OCI-LY7 (cell line): ENCODE results near the gene UNC13B. TPM values are rescaled to one million over a fixed set of nuclear protein-coding genes. Genes with fewer than 3 reads are reported as not detected.
"Not testable (repeated sequence)": the region's sequence is repeated elsewhere in the genome, so short reads cannot be mapped to it uniquely, and the experiment has no call there.

Experiments used
- BruUV-seq: library from RNA; stranded (reverse); fragments of 400-500 nt; replicated peaks from 2 replicates; lab custom pipeline; 2021; lab: Mats Ljungman, UMichigan
- CTCF ChIA-PET: fragments of 300-600 bp; sonication (Branson Sonifier 250); formaldehyde crosslinking; loops from one replicate; lab custom pipeline; 2022; ENCODE audit warnings: antibody characterized with exemption; ENCODE audit not compliant: unreplicated experiment; lab: Charles Lee
- POLR2A ChIA-PET: fragments of 300-600 bp; sonication (Branson Sonifier 250); formaldehyde crosslinking; loops from one replicate; lab custom pipeline; 2022; ENCODE audit warnings: antibody characterized with exemption; lab: Charles Lee
- DNase-seq: peaks from one replicate; pipeline ENCODE4 v3.0.0-alpha.2; 2015; ENCODE audit warnings: low spot score
- H2AFZ ChIP-seq: fragments of 200-600 bp; sonication (generic), shearing (Covaris generic); 2 replicates; pipeline ENCODE4 v1.6.1; 2014; ENCODE audit warnings: mild to moderate bottlenecking, antibody characterized with exemption, low read length, moderate library complexity
- H3K27ac ChIP-seq: fragments of 200-600 bp; sonication (generic); 2 replicates; pipeline ENCODE4 v1.5.1; 2014; ENCODE audit warnings: mixed run types, low read depth, mild to moderate bottlenecking, moderate library complexity, low read length, inconsistent platforms; ENCODE audit not compliant: poor library complexity, severe bottlenecking
- H3K36me3 ChIP-seq: fragments of 200-600 bp; sonication (generic); 2 replicates; pipeline ENCODE4 v1.6.1; 2014; ENCODE audit warnings: mild to moderate bottlenecking, antibody characterized with exemption, low read length, moderate library complexity, mixed read lengths; ENCODE audit not compliant: insufficient read depth
- H3K4me1 ChIP-seq: fragments of 200-600 bp; sonication (generic); 2 replicates; pipeline ENCODE4 v1.5.1; 2014; ENCODE audit warnings: mild to moderate bottlenecking, low read length; ENCODE audit not compliant: insufficient read depth, poor library complexity, severe bottlenecking
- H3K4me2 ChIP-seq: fragments of 200-600 bp; sonication (generic); 2 replicates; pipeline ENCODE4 v1.6.1; 2014; ENCODE audit warnings: mild to moderate bottlenecking, low read length
- H3K4me3 ChIP-seq: fragments of 200-600 bp; sonication (generic); 2 replicates; pipeline ENCODE4 v1.5.1; 2014; ENCODE audit warnings: mild to moderate bottlenecking, low read depth, low read length; ENCODE audit not compliant: poor library complexity, severe bottlenecking
- H3K79me2 ChIP-seq: fragments of 200-600 bp; sonication (generic); 2 replicates; pipeline ENCODE4 v1.6.1; 2016; ENCODE audit warnings: low read depth, mild to moderate bottlenecking, low read length, moderate library complexity, mixed read lengths; ENCODE audit not compliant: insufficient read depth
- H3K9me2 ChIP-seq: fragments of 200-600 bp; sonication (generic); 2 replicates; pipeline ENCODE4 v1.6.1; 2016; ENCODE audit warnings: mild to moderate bottlenecking, low read length, mixed read lengths; ENCODE audit not compliant: insufficient read depth
- H3K9me3 ChIP-seq: fragments of 200-600 bp; sonication (generic); 2 replicates; pipeline ENCODE4 v1.6.1; 2014; ENCODE audit warnings: mild to moderate bottlenecking, mixed run types, low read length, mixed read lengths
- H4K20me1 ChIP-seq: fragments of 200-600 bp; sonication (generic); 2 replicates; pipeline ENCODE4 v1.6.1; 2014; ENCODE audit warnings: mild to moderate bottlenecking, antibody characterized with exemption, low read length, moderate library complexity, mixed read lengths; ENCODE audit not compliant: insufficient read depth
- CTCF ChIP-seq: fragments of 200-600 bp; sonication (generic); conservative IDR thresholded peaks from 2 replicates; pipeline ENCODE4 v1.5.1; 2014; ENCODE audit warnings: mild to moderate bottlenecking, antibody characterized with exemption, low read length, moderate library complexity, mixed read lengths
- EZH2phosphoT487 ChIP-seq: fragments of 200-600 bp; sonication (generic); IDR thresholded peaks from 2 replicates; pipeline ENCODE4 v1.6.1; 2018; ENCODE audit warnings: low read depth, borderline replicate concordance, mild to moderate bottlenecking, mixed run types, antibody characterized with exemption, low read length, moderate library complexity, mixed read lengths
- intact Hi-C: fragments of 100-400 bp; cut with micrococcal nuclease; formaldehyde crosslinking; loops from one replicate; pipeline ENCODE4 v1.10.0; 2022; ENCODE audit not compliant: unreplicated experiment
- total RNA-seq, 2 experiments: library from RNA; depleted of rRNA in 1 of 2; stranded (reverse); fragments of >200 nt in 1 of 2; shearing (Covaris generic) in 1 of 2; gene quantifications; 2 replicates each; pipeline ENCODE4 v1.2.3, GENCODE V29; 2014 to 2022

Gene UNC13B
- total RNA-seq, 2 experiments from 2014 or later: 1.7 to 5.8 TPM

DNA sequence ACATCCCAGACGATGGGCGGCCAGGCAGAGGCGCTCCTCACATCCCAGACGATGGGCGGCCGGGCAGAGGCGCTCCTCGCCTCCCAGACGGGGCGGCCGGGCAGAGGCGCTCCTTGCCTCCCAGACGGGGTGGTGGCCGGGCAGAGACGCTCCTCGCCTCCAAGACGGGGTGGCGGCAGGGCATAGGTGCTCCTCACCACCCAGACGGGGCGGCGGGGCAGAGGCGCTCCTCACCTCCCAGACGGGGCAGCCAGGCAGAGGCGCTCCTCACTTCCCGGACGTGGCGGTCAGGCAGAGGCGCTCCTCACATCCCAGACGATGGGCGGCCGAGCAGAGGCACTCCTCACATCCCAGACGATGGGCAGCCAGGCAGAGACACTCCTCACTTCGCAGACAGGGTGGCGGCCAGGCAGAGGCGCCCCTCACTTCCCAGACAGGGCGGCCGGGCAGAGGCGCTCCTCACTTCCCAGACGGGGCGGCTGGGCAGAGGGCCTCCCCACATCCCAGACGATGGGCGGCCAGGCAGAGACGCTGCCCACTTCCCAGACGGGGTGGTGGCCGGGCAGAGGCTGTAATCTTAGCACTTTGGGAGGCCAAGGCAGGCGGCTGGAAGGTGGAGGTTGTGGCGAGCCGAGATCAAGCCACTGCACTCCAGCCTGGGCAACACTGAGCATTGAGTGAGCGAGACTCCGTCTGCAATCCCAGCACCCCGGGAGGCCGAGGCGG is 22.1 kb downstream of the UNC13B start:
- DNase-seq, H3K9me2 ChIP-seq, H2AFZ ChIP-seq, CTCF ChIA-PET, H3K27ac ChIP-seq, H3K9me3 ChIP-seq, H3K4me3 ChIP-seq, H3K4me2 ChIP-seq, H3K36me3 ChIP-seq, H4K20me1 ChIP-seq, BruUV-seq, H3K79me2 ChIP-seq, intact Hi-C loops, H3K4me1 ChIP-seq, POLR2A ChIA-PET: not testable (repeated sequence)

DNA sequence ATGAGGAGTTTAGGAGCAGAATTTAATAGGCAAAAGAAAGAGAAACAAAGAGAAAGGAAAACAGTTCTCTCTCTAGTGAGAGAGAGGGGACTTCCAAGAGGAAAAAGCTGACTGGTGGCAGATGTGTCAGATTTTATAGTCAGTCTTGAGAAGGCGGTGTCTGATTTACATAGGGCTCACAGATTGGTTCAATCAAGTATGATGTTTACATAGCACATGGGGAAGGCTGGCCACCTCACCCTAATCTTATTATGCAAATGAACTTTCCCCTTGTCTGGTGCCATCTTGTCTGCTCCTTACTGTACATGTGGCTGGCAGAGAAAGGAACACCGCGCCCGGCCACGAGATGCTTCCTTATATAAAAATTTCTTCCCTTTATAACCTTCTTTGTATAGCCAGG is 24.7 kb downstream of the UNC13B start:
- H3K36me3 ChIP-seq: no peaks in the 10 kb centered on the region
- DNase-seq: no peak
- H3K4me1 ChIP-seq: no peaks in the 10 kb centered on the region
- ChIA-PET CTCF (no interaction called here), POLR2A (no interaction called here)
- no peaks in the 10 kb centered on the region for H4K20me1 ChIP-seq
- H3K27ac ChIP-seq: no peak overlapping the region
- H3K79me2 ChIP-seq: no peaks in the 10 kb centered on the region
- intact Hi-C loops: no loop called here
- no peak for TF ChIP-seq CTCF
- no peak overlapping the region for H3K4me3 ChIP-seq
- H3K9me2 ChIP-seq: no peaks in the 10 kb centered on the region
- H2AFZ ChIP-seq: no peak overlapping the region
- no TSS peak for BruUV-seq
- no peak overlapping the region for H3K4me2 ChIP-seq
- no peaks in the 10 kb centered on the region for H3K9me3 ChIP-seq

DNA sequence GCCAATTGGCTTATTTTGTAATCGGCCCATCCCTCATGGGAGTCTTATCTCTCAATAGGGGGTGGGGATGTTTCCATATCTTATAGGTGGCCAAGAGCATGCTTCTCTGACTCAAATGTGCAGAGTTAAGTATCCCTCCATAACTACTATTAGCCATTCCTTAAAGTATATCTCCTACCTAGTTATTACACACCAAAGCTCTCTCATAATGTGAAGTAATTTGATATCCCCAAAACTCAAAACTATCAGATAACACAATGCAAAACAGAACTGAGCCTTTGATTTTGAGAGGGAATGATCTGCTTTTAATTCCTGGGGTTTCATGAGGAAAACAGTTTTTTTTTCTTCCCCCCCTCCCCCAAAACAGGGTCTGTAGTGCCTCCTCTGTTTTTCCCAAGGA is 28.4 kb downstream of the UNC13B start:
- Histone ChIP-seq H3K9me3 (peaks cover 11% of the 10 kb centered on the region; the same call in 1 of the 2 replicates), H2AFZ (no peak overlapping the region), H3K79me2 (no peaks in the 10 kb centered on the region), H3K36me3 (no peaks in the 10 kb centered on the region), H4K20me1 (no peaks in the 10 kb centered on the region), H3K4me3 (no peak overlapping the region), H3K4me1 (no peaks in the 10 kb centered on the region), H3K4me2 (no peak overlapping the region), H3K9me2 (no peaks in the 10 kb centered on the region), H3K27ac (no peak overlapping the region)
- DNase-seq: no peak
- ChIA-PET CTCF (no interaction called here), POLR2A (interaction anchor here (1.5 kb wide), 1 partner anchor 28 kb away, joined by 3 read pairs; the partner anchor contains the start of gene UNC13B)
- no TSS peak for BruUV-seq
- no peak for TF ChIP-seq EZH2phosphoT487
- no peak for TF ChIP-seq CTCF
- intact Hi-C loops: no loop called here
